Colonic mucosa (tissue), 4 donors: ENCODE data around the gene FBXW4. TPM values are rescaled to one million over a fixed set of nuclear protein-coding genes. Genes with fewer than 3 reads are reported as not detected.

ENCODE experiments used
- DNase-seq: peaks from one replicate; pipeline ENCODE4 v3.0.0-alpha.2; 2020
- H3K27ac ChIP-seq: fragments of 200-600 bp; one replicate; pipeline ENCODE4 v1.8.0; 2021
- H3K27me3 ChIP-seq: fragments of 200-600 bp; one replicate; pipeline ENCODE4 v1.8.0; 2021
- H3K36me3 ChIP-seq: fragments of 200-600 bp; one replicate; pipeline ENCODE4 v1.8.0; 2021
- H3K4me1 ChIP-seq: fragments of 200-600 bp; one replicate; pipeline ENCODE4 v1.8.0; 2021; ENCODE audit warnings: mild to moderate bottlenecking
- H3K4me3 ChIP-seq: fragments of 200-600 bp; one replicate; pipeline ENCODE4 v1.8.0; 2021
- H3K9ac ChIP-seq, 2 donors: one replicate each; pipeline ENCODE4 v1.7.0; 2013; ENCODE audit warnings: control low read depth in 2 of 2, low read depth in 2 of 2, low read length in 2 of 2
- H3K9me3 ChIP-seq: fragments of 200-600 bp; one replicate; pipeline ENCODE4 v1.8.0; 2021
- intact Hi-C: fragments of 100-400 bp; cut with DNase I; formaldehyde crosslinking; loops from one replicate; pipeline ENCODE4 v1.14.1; 2022
- total RNA-seq, 2 donors: library from RNA; stranded (reverse); fragmentation: NEBNext Ultra II Directional in 1 of 2; extraction: Animal tissue kit (Norgen Biotek cat#: 25700) in 1 of 2; gene quantifications; one replicate each; pipeline ENCODE4 v1.2.1, GENCODE V29; 2021
- TF ChIP-seq, protein P1 (sequence below): fragments of 200-600 bp; IDR thresholded peaks from one replicate; pipeline ENCODE4 v1.8.0; 2022; ENCODE audit warnings: antibody characterized with exemption, mild to moderate bottlenecking
- donor health status: healthy.
- donor health status: DM: no; HTN: no; CAD: no.
- donor health status: DM: no; HTN: no; CAD: no.

The FBXW4 gene
- total RNA-seq, 2 donors from 2014 or later: 42.5 to 60.7 TPM

DNA sequence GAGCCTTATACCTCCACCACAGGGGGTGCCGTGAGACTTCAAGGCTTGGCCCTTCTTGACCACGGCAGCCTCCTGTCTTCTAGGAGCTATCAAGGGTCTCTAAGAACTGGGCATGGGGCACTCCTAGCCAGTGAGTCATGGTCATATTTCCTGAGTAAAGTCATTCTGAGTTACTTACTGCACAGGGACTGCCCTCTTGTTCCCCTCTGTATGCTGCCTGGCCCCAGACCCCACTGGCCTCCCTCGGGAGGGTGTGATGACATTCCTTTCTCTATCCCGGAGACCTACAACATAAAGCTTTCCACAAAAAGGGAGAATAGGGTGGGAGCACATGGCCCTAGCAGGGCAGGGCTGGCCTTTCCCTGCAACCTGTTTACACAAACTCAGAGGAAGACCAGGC is 85.5 kb downstream of the FBXW4 start:
- TF ChIP-seq, protein P1, sequence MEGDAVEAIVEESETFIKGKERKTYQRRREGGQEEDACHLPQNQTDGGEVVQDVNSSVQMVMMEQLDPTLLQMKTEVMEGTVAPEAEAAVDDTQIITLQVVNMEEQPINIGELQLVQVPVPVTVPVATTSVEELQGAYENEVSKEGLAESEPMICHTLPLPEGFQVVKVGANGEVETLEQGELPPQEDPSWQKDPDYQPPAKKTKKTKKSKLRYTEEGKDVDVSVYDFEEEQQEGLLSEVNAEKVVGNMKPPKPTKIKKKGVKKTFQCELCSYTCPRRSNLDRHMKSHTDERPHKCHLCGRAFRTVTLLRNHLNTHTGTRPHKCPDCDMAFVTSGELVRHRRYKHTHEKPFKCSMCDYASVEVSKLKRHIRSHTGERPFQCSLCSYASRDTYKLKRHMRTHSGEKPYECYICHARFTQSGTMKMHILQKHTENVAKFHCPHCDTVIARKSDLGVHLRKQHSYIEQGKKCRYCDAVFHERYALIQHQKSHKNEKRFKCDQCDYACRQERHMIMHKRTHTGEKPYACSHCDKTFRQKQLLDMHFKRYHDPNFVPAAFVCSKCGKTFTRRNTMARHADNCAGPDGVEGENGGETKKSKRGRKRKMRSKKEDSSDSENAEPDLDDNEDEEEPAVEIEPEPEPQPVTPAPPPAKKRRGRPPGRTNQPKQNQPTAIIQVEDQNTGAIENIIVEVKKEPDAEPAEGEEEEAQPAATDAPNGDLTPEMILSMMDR: no peak
- intact Hi-C loops: no loop called here
- no peak overlapping the region for H3K27ac ChIP-seq
- H3K4me3 ChIP-seq: no peak overlapping the region
- DNase-seq: no peak
- no peaks in the 10 kb centered on the region for H3K4me1 ChIP-seq
- H3K36me3 ChIP-seq: no peaks in the 10 kb centered on the region
- H3K27me3 ChIP-seq: no peaks in the 10 kb centered on the region
- H3K9me3 ChIP-seq: no peaks in the 10 kb centered on the region
- no peak overlapping the region for H3K9ac ChIP-seq

DNA sequence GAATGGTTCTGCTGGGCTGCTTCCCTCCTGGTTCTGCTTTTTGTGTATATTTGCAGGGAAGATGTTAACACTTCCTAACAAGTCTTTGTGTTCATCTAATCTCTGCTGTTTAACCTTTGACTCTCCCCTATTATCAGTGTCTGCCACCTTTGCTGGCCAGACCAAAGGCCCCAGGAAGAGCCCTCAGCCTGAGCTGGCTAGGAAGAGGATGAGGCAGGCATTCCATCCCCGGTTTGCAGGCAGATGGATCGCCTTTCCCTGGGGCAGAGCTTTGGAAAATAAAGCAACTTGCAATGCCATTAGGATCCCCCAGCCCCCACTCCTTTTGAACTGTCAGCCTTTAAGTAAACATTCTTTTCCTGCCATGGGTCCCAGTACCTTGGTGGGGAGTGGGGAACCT is 87.8 kb downstream of the FBXW4 start:
- no peak overlapping the region for H3K4me3 ChIP-seq
- no peaks in the 10 kb centered on the region for H3K9me3 ChIP-seq
- intact Hi-C loops: no loop called here

DNA sequence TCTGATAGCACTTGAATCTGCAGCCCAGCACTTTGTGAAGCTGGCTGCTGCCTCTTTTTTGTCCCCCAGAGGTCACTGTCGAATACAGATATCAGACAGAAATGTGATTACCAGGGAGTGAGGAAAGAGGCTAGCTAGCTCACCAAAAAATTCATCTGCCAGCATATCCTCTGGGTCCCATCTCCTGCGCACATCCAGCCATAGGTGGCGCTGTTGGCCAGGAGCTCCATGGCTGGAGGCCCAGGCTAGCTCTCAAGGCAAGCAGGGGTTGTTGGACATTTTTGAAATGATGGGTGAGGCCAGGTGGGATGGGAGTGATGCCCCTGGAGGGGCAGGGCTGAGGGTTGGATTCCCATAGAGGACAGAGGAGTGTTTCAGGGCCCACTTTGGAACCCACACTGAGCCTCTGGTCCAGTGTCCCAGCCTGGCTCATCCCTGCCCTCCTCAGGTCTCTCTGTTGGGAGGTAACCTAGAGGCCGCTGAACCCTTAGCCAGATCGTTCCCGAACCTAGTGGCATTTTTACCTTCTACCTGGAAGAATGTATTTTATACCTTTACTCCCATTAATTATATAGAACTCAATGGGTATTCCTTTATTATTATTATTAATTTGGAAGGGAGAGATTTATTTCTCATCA is 92.1 kb downstream of the FBXW4 start:
- no peaks in the 10 kb centered on the region for H3K9me3 ChIP-seq
- TF ChIP-seq, protein P1: peak; percentile 84
- no peak overlapping the region for H3K9ac ChIP-seq
- intact Hi-C loops: loop anchor here (5.0 kb wide), 1 partner anchor 179 kb away; the partner anchor contains the start of gene NPM3
- H3K4me3 ChIP-seq: no peak overlapping the region
- H3K27ac ChIP-seq: no peak overlapping the region
- peak; percentile 69 for DNase-seq
- no peaks in the 10 kb centered on the region for H3K27me3 ChIP-seq
- no peaks in the 10 kb centered on the region for H3K4me1 ChIP-seq
- H3K36me3 ChIP-seq: no peaks in the 10 kb centered on the region

More for the DNA sequence above, 87.8 kb downstream of the FBXW4 start:
- no peaks in the 10 kb centered on the region for H3K36me3 ChIP-seq
- no peak overlapping the region for H3K9ac ChIP-seq
- H3K27ac ChIP-seq: no peak overlapping the region
- H3K4me1 ChIP-seq: no peaks in the 10 kb centered on the region
- no peak for DNase-seq
- TF ChIP-seq, protein P1: no peak
- no peaks in the 10 kb centered on the region for H3K27me3 ChIP-seq

DNA sequence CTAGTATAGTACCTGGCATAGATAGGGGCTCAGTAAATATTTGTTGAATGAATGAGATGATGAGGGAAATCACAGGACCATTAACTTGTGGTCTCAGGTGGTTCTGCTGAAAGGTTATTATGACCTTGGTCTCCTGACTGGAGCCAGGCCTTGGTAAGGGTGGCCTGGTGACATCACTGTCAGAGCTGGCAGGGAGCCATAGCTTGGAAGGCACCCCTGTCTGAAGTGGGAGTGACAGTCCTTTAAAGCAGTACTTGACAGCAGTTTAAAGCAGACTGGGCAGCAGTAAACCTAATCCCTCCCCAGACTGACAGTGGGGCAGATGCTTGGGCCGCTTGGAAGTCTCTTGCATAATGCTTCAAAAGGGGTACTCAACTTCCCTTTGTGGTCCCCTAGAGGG is 93.4 kb downstream of the FBXW4 start:
- no peak overlapping the region for H3K9ac ChIP-seq
- no peaks in the 10 kb centered on the region for H3K36me3 ChIP-seq
- H3K27me3 ChIP-seq: no peaks in the 10 kb centered on the region
- H3K9me3 ChIP-seq: no peaks in the 10 kb centered on the region
- H3K4me3 ChIP-seq: no peak overlapping the region
- DNase-seq: no peak
- intact Hi-C loops: loop anchor here (5.0 kb wide), 1 partner anchor 181 kb away; the partner anchor contains the start of gene NPM3
- no peaks in the 10 kb centered on the region for H3K4me1 ChIP-seq
- TF ChIP-seq, protein P1: no peak
- H3K27ac ChIP-seq: no peak overlapping the region

DNA sequence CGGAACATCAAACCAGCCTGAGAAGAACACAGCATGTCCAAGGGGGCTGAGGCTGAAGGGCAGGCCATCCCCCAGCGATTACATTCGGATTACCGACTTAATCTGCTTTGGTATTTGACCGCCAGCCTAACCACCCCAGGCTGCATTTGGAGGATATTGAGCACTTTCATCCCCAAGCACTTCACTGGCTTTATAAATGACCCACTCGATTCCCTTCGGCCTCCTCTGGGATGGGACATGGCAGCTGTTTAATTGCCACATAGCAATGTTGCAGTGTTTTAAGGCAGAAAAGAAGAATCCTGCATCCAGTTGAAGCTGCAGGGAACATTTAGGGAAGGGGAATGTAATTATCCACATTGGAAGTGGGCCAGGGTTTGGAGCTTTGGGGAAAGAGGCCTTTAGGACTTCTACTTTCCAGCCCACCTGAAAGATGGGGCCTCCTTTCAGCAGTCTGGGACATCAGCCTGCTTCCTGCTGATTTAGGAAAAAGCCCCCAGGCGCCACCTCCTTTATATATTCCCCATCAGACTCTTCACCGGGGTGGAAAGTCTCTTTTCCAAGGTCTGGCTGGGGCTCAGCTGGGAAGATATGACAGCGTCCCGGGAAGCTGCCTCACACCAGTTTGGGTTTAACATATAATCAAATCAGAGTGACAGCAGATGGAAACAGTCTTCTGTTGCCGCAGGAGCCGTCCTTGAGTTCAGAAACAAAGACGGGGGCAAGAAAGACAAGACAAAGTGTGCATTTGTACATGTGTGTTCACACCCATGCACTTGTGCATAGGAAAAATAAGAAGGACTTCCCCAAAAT is 97.7 kb downstream of the FBXW4 start:
- TF ChIP-seq, protein P1: no peak
- no peak overlapping the region for H3K27ac ChIP-seq
- H3K4me1 ChIP-seq: no peaks in the 10 kb centered on the region
- no peaks in the 10 kb centered on the region for H3K36me3 ChIP-seq
- H3K9me3 ChIP-seq: no peaks in the 10 kb centered on the region
- intact Hi-C loops: no loop called here
- no peak for DNase-seq
- no peak overlapping the region for H3K9ac ChIP-seq
- H3K27me3 ChIP-seq: no peaks in the 10 kb centered on the region
- no peak overlapping the region for H3K4me3 ChIP-seq
